ENCODE measurements around the gene ATOH8. TPM values are rescaled to one million over a fixed set of nuclear protein-coding genes. Genes with fewer than 3 reads are reported as not detected.

The ATOH8 gene
- total and polyA plus RNA-seq, 2 donors (not counting 3 experiments of a cell fraction or from before 2014, with no cell fraction given) = 10.3 to 12.8 TPM

- ChIA-PET POLR2A (no interaction called here), CTCF (interaction anchor here (1.1 kb wide), 1 partner anchor 76 kb away, joined by 3 read pairs; no protein-coding TSS in a partner anchor)
- TF ChIP-seq CTCF (IDR thresholded peaks at IDR 0.05; ENCODE audit: extremely low read depth in 1 of 2, insufficient read depth in 1 of 2, low read depth in 1 of 2, low read length in 2 of 2) = no peak
- no peak for TF ChIP-seq MAX (IDR thresholded peaks at IDR 0.05; ENCODE audit: insufficient read depth, insufficient read length)
- no peak for TF ChIP-seq GATA2 (IDR thresholded peaks at IDR 0.05; ENCODE audit: insufficient read depth, insufficient read length, low read depth, low read length)
- no peak for TF ChIP-seq POLR2A (IDR thresholded peaks at IDR 0.05; ENCODE audit: low read depth, low read length)
- no peak for TF ChIP-seq JUN (IDR thresholded peaks at IDR 0.05; ENCODE audit: borderline replicate concordance, insufficient read depth, insufficient read length, low read depth)
- no peak for TF ChIP-seq FOS (IDR thresholded peaks at IDR 0.05; ENCODE audit: borderline replicate concordance, insufficient read depth, low read length)
- no peaks in the 10 kb centered on the region for H4K20me1 ChIP-seq (replicated peaks; ENCODE audit: control insufficient read depth, extremely low read depth, insufficient read depth, low read length)
- dilution Hi-C loops (cut with MboI; ENCODE audit: extremely low pct_ligation_motif_present, low sequenced_read_pairs) (no loop called here), intact Hi-C loops (cut with micrococcal nuclease) (no loop called here)
- no peaks in the 10 kb centered on the region for H3K9me3 ChIP-seq (replicated peaks; ENCODE audit: control insufficient read depth, insufficient read depth, low read length)
- peaks cover 43% of the 10 kb centered on the region for H3K4me1 ChIP-seq (ENCODE audit: control insufficient read depth, extremely low read depth, insufficient read depth, low read length)
- no peak overlapping the region for H3K9ac ChIP-seq (replicated peaks; ENCODE audit: extremely low read depth, insufficient read depth, low read length)
- H3K27me3 ChIP-seq (ENCODE audit: control insufficient read depth in 2 of 2, insufficient read depth in 2 of 2, low read length in 2 of 2) = no peaks in the 10 kb centered on the region
- H3K9me1 ChIP-seq (replicated peaks; ENCODE audit: control insufficient read depth, extremely low read depth, insufficient read depth, low read length) = no peaks in the 10 kb centered on the region
- BruUV-seq (replicated peaks) = no TSS peak
- FAIRE-seq (no peak), DNase-seq (ENCODE audit: low read depth, low spot score) (no peak)
- no peak overlapping the region for H3K4me3 ChIP-seq (replicated peaks in 1 of 3; ENCODE audit: insufficient read depth in 1 of 3, low read depth in 1 of 3, low read length in 3 of 3)
- no peaks in the 10 kb centered on the region for H3K79me2 ChIP-seq (ENCODE audit: control insufficient read depth, insufficient read depth, low read length)
- no peak overlapping the region for H2AFZ ChIP-seq (ENCODE audit: low read depth, low read length)
- no peak overlapping the region for H3K27ac ChIP-seq (ENCODE audit: insufficient read depth, low read depth, low read length)
- H3K36me3 ChIP-seq (ENCODE audit: control insufficient read depth in 2 of 2, extremely low read depth in 1 of 2, insufficient read depth in 2 of 2, low read length in 2 of 2) = no peaks in the 10 kb centered on the region
- no peak overlapping the region for H3K4me2 ChIP-seq (ENCODE audit: insufficient read depth, low read length)
Observed at GRCh38 chr2:85737961-85738360, 15.8 kb upstream of the ATOH8 start.

Measured in endothelial cell of umbilical vein (primary cell).